Liver (tissue), 9 donors: Measurements from ENCODE around the gene THAP11. TPM values are rescaled to one million over a fixed set of nuclear protein-coding genes. Genes with fewer than 3 reads are reported as not detected.

Source experiments
- DNase-seq: peaks from one replicate; pipeline ENCODE4 v3.0.0-alpha.2; 2017; ENCODE audit warnings: low spot score
- H3K27ac ChIP-seq, 2 donors: one replicate each; pipeline ENCODE4 v1.7.0; 2013; ENCODE audit warnings: inconsistent platforms in 2 of 2, low read length in 2 of 2, control low read depth in 1 of 2, low read depth in 1 of 2, mild to moderate bottlenecking in 1 of 2
- H3K27me3 ChIP-seq, 4 donors: one replicate each; pipeline versions ENCODE4 v1.6.1 to v1.7.0; 2013; ENCODE audit warnings: low read length in 3 of 4, inconsistent platforms in 1 of 4, mild to moderate bottlenecking in 1 of 4, moderate library complexity in 1 of 4; ENCODE audit not compliant: control insufficient read depth in 4 of 4, insufficient read depth in 4 of 4
- H3K36me3 ChIP-seq, 4 donors: one replicate each; pipeline versions ENCODE4 v1.6.1 to v1.7.0; 2013; ENCODE audit warnings: low read length in 3 of 4, mild to moderate bottlenecking in 3 of 4, low read depth in 1 of 4, moderate library complexity in 1 of 4; ENCODE audit not compliant: control insufficient read depth in 4 of 4, insufficient read depth in 3 of 4
- H3K4me1 ChIP-seq, 4 donors: one replicate each; pipeline versions ENCODE4 v1.6.1 to v1.7.0; 2013; ENCODE audit warnings: low read length in 3 of 4, mild to moderate bottlenecking in 3 of 4, moderate library complexity in 1 of 4; ENCODE audit not compliant: control insufficient read depth in 4 of 4, insufficient read depth in 4 of 4
- H3K4me3 ChIP-seq, 3 donors: one replicate each; pipeline versions ENCODE4 v1.6.1 to v1.7.0; 2013; ENCODE audit warnings: low read length in 3 of 3, control low read depth in 1 of 3, low read depth in 1 of 3, mild to moderate bottlenecking in 1 of 3
- H3K9ac ChIP-seq, 2 donors: one replicate each; pipeline ENCODE4 v1.7.0; 2013; ENCODE audit warnings: low read length in 2 of 2, mild to moderate bottlenecking in 2 of 2, moderate library complexity in 2 of 2, control low read depth in 1 of 2, low read depth in 1 of 2
- H3K9me3 ChIP-seq, 4 donors: one replicate each; pipeline versions ENCODE4 v1.6.1 to v1.7.0; 2013; ENCODE audit warnings: low read length in 3 of 4; ENCODE audit not compliant: control insufficient read depth in 4 of 4
- GABPA ChIP-seq, 2 donors: IDR thresholded peaks in 1 of 2; conservative IDR thresholded peaks in 1 of 2; 2 replicates each; pipeline ENCODE4 v1.6.1; 2016; ENCODE audit warnings: antibody characterized with exemption in 2 of 2, mild to moderate bottlenecking in 1 of 2, moderate library complexity in 1 of 2
- HNF4G ChIP-seq: IDR thresholded peaks from 2 replicates; pipeline ENCODE4 v1.6.1; 2016; ENCODE audit warnings: antibody characterized with exemption
- NR2F2 ChIP-seq: IDR thresholded peaks from 2 replicates; pipeline ENCODE4 v1.6.1; 2016; ENCODE audit warnings: antibody characterized with exemption
- RAD21 ChIP-seq, 2 donors: IDR thresholded peaks; 2 replicates each; pipeline ENCODE4 v1.6.1; 2016; ENCODE audit warnings: antibody characterized with exemption in 2 of 2, mild to moderate bottlenecking in 2 of 2
- RXRA ChIP-seq, 2 donors: IDR thresholded peaks; 2 replicates each; pipeline ENCODE4 v1.6.1; 2017 to 2018; ENCODE audit warnings: antibody characterized with exemption in 2 of 2, mild to moderate bottlenecking in 1 of 2
- SP1 ChIP-seq: IDR thresholded peaks from 2 replicates; pipeline ENCODE4 v1.6.1; 2018; ENCODE audit warnings: antibody characterized with exemption, mild to moderate bottlenecking
- TAF1 ChIP-seq: conservative IDR thresholded peaks from 2 replicates; pipeline ENCODE4 v1.6.1; 2016; ENCODE audit warnings: antibody characterized with exemption, mild to moderate bottlenecking
- YY1 ChIP-seq: IDR thresholded peaks from 2 replicates; pipeline ENCODE4 v1.6.1; 2016; ENCODE audit warnings: antibody characterized with exemption, mild to moderate bottlenecking
- WGBS: extraction: QIAGEN DNeasy Blood & Tissue Kit; methylation state at CpG from one replicate; pipeline ENCODE4 v1.1.7; 2013; 5-methylcytosine and 5-hydroxymethylcytosine counted together
- polyA plus RNA-seq, 2 donors: library from polyadenylated mRNA; stranded (reverse) in 1 of 2; unstranded in 1 of 2; fragments of 200-250 nt in 1 of 2; fragments of >200 nt in 1 of 2; fragmentation: Nextera tagmentation in 1 of 2; extraction: Ambion mirVana in 1 of 2; gene quantifications; one replicate each; pipeline versions ENCODE4 v1.2.1 to v1.2.3, GENCODE V29; 2013 to 2015
- total RNA-seq, 2 donors: library from RNA; depleted of rRNA; stranded (reverse); fragments of >200 nt; gene quantifications; one replicate each; pipeline ENCODE4 v1.2.3, GENCODE V29; 2014
- TF ChIP-seq, protein P1 (sequence below): fragments of 150-350 bp; IDR thresholded peaks from 2 replicates; pipeline ENCODE4 v1.5.1; 2017; ENCODE audit warnings: improper control_type of control experiment, low read depth, low read length; ENCODE audit not compliant: missing input control
- TF ChIP-seq, protein P2 (sequence below): IDR thresholded peaks from 2 replicates; pipeline ENCODE4 v1.6.1; 2016; ENCODE audit warnings: antibody characterized with exemption, mild to moderate bottlenecking
- TF ChIP-seq, protein P3 (sequence below): IDR thresholded peaks from 2 replicates; pipeline ENCODE4 v1.6.1; 2016; ENCODE audit warnings: antibody characterized with exemption
- TF ChIP-seq, protein P4 (sequence below): IDR thresholded peaks from 2 replicates; pipeline ENCODE4 v1.6.1; 2016; ENCODE audit warnings: antibody characterized with exemption
- donor health status: healthy.
- donor health status: healthy.
- donor health status: healthy.
- donor health status: healthy.
- donor health status: healthy.

The THAP11 gene
- total and polyA plus RNA-seq, 4 donors = 6.7 to 19.7 (median 11.8) TPM

DNA sequence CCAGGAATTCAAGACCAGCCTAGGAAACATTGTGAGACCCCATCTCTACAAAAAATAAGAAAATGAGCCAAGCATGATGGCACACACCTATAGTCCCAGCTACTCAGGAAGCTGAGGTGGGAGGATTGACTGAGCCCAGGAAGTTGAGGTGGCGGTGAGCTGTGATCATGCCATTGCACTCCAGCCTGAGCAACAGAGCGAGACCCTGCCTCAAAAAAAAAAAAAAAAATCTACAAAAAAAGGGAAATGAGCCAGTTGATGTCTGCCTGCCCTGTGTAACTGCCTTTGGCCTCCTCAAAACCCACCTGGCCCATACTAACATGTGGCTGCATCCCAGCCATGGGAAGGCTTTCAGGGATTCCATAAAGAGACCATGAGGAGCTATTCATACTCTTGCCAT is 40.2 kb upstream of the THAP11 start:
- DNase-seq = no peak
- peaks cover 7 to 44% (median 28%) of the 10 kb centered on the region in 4 donors for H3K4me1 ChIP-seq
- 88% methylated on average over 2 of the region's 2 CpGs for WGBS
- no peaks in the 10 kb centered on the region for H3K27me3 ChIP-seq
- H3K36me3 ChIP-seq = peaks cover 1 to 32% (median 19%) of the 10 kb centered on the region in 4 donors
- no peak for TF ChIP-seq RXRA (IDR thresholded peaks at IDR 0.05)
- no peak for TF ChIP-seq HNF4G
- no peak for TF ChIP-seq RAD21 (IDR thresholded peaks at IDR 0.05)
- no peak for TF ChIP-seq YY1
- H3K27ac ChIP-seq = no peak overlapping the region
- no peak overlapping the region for H3K9ac ChIP-seq
- no peaks in the 10 kb centered on the region for H3K9me3 ChIP-seq
- no peak overlapping the region for H3K4me3 ChIP-seq

DNA sequence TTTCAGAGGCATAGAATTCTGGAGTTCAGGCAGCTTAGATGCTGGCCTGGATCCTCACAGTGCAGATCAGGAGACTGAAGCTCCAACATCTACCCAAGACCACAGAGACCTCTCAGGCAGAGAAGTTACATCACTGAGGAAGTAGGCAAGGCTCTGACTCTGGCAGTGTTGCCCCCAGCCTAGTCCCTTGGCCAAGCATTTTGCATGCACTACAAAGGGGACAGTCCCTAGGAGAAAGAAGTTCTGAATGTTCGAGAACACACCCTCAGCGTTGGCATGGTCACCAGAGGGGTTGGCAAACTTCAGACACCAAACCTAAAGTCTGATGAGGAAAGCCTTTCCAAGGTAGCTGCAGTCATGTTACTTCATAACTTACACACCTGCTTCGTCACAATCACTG is 38.2 kb upstream of the THAP11 start:
- no peak for TF ChIP-seq HNF4G
- TF ChIP-seq NR2F2 = no peak
- TF ChIP-seq, protein P1, sequence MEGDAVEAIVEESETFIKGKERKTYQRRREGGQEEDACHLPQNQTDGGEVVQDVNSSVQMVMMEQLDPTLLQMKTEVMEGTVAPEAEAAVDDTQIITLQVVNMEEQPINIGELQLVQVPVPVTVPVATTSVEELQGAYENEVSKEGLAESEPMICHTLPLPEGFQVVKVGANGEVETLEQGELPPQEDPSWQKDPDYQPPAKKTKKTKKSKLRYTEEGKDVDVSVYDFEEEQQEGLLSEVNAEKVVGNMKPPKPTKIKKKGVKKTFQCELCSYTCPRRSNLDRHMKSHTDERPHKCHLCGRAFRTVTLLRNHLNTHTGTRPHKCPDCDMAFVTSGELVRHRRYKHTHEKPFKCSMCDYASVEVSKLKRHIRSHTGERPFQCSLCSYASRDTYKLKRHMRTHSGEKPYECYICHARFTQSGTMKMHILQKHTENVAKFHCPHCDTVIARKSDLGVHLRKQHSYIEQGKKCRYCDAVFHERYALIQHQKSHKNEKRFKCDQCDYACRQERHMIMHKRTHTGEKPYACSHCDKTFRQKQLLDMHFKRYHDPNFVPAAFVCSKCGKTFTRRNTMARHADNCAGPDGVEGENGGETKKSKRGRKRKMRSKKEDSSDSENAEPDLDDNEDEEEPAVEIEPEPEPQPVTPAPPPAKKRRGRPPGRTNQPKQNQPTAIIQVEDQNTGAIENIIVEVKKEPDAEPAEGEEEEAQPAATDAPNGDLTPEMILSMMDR = no peak
- TF ChIP-seq, protein P2, sequence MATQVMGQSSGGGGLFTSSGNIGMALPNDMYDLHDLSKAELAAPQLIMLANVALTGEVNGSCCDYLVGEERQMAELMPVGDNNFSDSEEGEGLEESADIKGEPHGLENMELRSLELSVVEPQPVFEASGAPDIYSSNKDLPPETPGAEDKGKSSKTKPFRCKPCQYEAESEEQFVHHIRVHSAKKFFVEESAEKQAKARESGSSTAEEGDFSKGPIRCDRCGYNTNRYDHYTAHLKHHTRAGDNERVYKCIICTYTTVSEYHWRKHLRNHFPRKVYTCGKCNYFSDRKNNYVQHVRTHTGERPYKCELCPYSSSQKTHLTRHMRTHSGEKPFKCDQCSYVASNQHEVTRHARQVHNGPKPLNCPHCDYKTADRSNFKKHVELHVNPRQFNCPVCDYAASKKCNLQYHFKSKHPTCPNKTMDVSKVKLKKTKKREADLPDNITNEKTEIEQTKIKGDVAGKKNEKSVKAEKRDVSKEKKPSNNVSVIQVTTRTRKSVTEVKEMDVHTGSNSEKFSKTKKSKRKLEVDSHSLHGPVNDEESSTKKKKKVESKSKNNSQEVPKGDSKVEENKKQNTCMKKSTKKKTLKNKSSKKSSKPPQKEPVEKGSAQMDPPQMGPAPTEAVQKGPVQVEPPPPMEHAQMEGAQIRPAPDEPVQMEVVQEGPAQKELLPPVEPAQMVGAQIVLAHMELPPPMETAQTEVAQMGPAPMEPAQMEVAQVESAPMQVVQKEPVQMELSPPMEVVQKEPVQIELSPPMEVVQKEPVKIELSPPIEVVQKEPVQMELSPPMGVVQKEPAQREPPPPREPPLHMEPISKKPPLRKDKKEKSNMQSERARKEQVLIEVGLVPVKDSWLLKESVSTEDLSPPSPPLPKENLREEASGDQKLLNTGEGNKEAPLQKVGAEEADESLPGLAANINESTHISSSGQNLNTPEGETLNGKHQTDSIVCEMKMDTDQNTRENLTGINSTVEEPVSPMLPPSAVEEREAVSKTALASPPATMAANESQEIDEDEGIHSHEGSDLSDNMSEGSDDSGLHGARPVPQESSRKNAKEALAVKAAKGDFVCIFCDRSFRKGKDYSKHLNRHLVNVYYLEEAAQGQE = no peak
- TF ChIP-seq, protein P3, sequence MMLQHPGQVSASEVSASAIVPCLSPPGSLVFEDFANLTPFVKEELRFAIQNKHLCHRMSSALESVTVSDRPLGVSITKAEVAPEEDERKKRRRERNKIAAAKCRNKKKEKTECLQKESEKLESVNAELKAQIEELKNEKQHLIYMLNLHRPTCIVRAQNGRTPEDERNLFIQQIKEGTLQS = no peak
- TF ChIP-seq GABPA (IDR thresholded peaks at IDR 0.05 in 1 of 2, conservative IDR thresholded peaks at IDR 0.05 in 1 of 2) = no peak
- TF ChIP-seq, protein P4, sequence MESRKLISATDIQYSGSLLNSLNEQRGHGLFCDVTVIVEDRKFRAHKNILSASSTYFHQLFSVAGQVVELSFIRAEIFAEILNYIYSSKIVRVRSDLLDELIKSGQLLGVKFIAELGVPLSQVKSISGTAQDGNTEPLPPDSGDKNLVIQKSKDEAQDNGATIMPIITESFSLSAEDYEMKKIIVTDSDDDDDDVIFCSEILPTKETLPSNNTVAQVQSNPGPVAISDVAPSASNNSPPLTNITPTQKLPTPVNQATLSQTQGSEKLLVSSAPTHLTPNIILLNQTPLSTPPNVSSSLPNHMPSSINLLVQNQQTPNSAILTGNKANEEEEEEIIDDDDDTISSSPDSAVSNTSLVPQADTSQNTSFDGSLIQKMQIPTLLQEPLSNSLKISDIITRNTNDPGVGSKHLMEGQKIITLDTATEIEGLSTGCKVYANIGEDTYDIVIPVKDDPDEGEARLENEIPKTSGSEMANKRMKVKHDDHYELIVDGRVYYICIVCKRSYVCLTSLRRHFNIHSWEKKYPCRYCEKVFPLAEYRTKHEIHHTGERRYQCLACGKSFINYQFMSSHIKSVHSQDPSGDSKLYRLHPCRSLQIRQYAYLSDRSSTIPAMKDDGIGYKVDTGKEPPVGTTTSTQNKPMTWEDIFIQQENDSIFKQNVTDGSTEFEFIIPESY = no peak
- TF ChIP-seq SP1 = no peak
- no peak for TF ChIP-seq RXRA (IDR thresholded peaks at IDR 0.05)
- no peak for TF ChIP-seq TAF1
- Histone ChIP-seq H3K27ac (no peak overlapping the region), H3K9ac (no peak overlapping the region), H3K27me3 (no peaks in the 10 kb centered on the region), H3K4me3 (no peak overlapping the region), H3K4me1 (peaks cover 7 to 47% (median 35%) of the 10 kb centered on the region in 4 donors), H3K36me3 (peaks cover 0 to 22% (median 12%) of the 10 kb centered on the region in 4 donors), H3K9me3 (no peaks in the 10 kb centered on the region)
- WGBS = 75% methylated on average over 3 of the region's 3 CpGs
- no peak for DNase-seq
